ENCODE results near the gene MYO9A.
"Not testable (repeated sequence)": the region's sequence is repeated elsewhere in the genome, so short reads cannot be mapped to it uniquely, and the experiment has no call there.

Gene MYO9A

GRCh38 chr15:72140088-72140487, 22.1 kb upstream of the MYO9A start:
- DNase-seq, result no peak

- DNase-seq, result no peak
Observed at GRCh38 chr15:72139667-72140066, 21.7 kb upstream of the MYO9A start.

DNA sequence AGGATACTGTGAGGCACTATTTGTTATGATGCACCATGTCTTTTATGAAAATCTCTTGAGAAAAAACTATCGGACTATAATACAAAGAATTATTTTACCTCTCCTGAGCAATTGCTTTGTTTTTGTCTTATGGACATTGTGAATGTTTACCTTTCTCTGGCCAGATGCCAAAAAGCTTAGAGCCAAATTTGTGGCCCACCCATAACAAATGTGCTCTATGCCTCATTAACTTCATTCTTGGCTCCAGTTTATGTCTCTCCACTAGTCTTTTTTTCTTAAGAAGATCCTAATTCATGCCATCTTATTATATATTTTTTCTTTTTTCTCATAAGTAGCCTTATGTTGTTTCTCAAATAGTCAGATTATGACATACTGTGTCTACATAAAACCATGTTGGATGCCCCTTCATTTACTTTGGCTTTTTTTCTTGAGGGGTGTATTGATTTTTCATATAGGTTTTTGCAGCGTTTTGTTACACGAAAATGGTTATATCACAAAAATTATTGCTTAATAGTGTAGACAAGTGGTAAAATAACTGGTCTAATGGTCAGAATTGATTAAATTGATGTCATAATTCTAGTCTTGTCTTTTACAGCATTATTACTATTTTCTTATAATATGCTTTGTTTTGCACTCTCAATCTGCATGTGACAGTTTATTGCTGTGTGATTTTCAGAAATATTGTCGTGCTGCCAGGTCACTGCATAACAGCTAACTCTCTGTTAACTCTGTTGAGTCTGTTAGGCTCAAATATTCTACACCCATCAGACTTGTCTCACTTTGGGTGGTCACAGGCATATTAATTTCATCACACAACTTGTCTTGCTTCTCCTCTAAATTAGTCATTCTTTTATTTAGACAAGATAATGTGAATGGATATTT, 18.5 kb upstream of the MYO9A start:
- DNase-seq, result no peak

- DNase-seq, result no peak
Observed at GRCh38 chr15:72135719-72136118, 17.8 kb upstream of the MYO9A start.

DNA sequence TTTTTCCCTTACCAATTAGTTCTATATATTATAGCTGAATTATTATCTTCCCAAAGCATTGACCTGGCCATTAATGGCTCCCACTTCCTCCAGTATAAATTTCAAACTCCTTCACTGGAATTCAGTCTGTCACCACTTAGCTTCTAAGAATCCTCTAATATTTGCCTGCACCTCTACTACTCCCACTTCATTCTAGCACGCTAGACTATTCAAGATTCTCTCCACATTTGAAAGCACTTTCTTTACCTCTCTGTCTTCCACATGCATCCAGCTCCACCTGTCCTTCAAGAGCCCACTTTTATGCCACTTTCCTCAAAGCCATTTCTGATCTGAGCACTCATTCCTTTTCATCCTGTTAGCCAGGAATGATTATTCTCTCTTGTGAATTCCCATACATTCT, 15.3 kb upstream of the MYO9A start:
- no peak for DNase-seq

DNA sequence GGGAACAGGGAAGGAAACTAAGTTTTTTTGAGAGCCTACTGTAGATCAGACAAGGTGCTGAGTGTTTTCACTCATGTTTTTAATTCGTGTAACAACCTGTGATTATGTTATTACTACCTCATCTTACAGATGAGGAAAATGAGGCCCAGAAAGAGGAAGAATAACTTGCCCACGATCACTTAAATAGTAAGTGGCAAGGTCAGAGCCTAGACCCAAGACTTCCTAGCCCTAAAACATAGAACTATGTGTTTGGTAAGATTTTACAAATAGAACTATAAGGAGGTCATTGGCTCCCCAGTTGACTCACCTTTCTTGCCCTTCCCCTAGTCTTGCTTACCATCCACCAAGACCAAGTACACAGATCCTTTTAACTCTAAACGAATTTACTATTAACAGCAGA, 14.0 kb upstream of the MYO9A start:
- DNase-seq, result no peak

- no peak for DNase-seq
Observed at GRCh38 chr15:72130272-72130671, 12.3 kb upstream of the MYO9A start.

GRCh38 chr15:72128359-72128758, 10.4 kb upstream of the MYO9A start:
- DNase-seq, result no peak

DNA sequence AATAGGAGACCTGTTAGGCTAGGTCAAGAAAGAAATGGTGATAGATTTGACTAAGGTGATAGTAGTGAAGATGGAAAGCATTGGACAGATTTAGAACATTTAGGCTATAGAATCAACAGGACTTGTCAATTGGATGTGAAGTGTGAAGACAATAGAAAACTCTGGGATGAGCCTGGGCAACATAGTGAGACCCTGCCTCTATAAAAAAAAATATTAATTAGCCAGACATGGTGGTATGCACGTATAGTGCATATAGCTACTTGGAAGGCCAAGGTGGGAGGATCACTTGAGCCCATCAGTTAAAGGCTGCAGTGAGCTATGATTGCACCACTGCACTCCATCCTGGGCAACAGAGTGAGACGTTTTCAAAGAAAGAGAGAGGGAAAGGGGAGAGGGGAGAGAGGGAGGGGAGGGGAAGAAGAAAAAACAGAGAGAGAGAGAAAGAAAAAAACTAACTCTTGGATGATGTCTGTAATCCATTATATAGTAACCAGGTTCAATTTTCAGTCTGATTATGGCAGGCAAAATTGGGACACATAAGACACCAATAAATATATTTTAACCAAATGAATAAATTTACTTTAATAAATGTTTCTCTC, 9.9 kb upstream of the MYO9A start:
- DNase-seq, result no peak

DNA sequence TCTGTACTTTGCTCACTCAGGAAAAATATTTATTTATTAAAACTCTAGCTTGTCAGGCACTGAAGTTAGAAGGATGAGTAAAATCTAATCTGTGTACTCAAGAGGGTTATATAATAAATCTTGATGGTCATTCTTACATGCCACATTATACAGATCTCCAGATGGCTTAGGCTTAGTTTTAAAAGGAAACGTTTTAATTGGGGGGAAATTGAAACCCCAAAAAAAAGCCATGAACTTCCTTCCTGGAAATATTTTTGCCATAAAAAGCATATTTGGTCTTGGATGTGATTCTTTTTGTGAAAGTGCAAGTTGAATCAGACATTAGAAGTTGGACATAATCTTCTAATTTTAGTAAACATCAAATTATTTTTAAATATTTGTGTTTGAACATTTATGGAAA, 6.3 kb upstream of the MYO9A start:
- no peak for DNase-seq

GRCh38 chr15:72117486-72118016, 399 bp downstream of the MYO9A start:
- peak; percentile 79 for DNase-seq

DNA sequence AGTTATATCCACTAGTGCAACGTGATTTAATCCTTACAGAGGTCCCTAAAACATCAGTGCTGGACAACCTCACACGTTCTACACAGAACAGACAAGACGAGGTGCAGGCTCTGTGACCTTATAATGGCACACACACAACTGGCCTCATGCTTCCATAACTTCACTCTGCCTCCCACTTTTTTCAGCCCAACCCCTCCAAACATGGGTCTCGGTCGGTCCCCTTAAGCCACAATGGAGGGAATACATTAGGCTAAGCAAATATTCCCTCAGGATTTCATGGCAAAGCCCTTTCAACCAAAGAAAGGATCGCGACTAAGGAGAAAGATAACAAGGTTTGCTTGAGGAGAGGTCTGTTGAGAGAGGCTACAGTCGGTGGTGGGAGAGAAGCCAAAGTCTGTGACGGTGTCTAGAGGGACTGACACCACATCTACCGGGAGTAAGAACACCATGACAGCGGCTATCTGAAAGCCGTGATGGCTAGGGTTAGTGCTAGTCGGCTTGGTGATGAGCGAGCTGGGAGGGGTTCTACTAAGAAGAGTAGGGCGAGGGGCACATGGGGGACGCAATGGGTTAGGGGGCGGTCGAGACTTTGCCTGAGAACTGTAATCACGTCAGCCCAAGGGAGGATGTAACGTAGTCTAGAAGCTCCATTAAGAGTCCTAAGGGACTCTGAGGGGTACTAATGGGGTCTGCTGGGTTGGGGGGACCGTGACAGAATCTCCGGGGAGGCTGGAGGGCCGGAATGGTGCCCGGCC, 1.0 kb downstream of the MYO9A start:
- peak; percentile 6 for DNase-seq

DNA sequence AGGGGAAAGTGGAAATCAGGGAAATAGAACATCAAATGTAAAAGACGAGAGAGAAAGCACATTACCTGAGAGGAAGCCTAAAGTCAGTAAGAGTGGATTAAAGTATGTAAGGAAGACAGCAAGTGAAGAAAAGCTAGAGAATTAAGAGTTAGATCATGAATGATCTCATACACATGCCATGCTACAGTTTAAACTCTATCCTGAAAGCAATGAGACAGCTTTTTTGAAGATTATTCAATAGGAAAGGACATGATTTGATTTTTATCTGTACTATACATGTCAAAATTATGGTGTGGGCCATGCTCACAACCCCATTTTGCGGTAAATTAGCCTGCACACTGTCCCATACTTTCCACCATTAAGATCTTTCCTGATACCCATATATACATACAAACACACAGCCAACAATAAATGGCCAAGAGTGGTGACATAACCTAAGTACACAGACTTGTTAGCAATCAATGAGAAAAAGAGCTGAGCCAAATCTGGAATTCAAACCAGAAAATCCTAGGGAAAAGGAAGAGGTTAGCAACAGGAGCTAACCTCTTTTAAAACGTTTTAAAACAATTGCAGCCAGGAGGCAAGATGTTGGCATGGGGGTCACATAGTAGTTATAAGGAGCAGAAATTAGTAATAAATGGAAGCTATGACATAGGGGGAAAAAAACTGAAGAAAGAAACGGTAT, 4.5 kb downstream of the MYO9A start:
- DNase-seq, result no peak

- DNase-seq, result no peak
Observed at GRCh38 chr15:72112805-72113204, 5.1 kb downstream of the MYO9A start.

- DNase-seq, result no peak
Observed at GRCh38 chr15:72112116-72112515, 5.8 kb downstream of the MYO9A start.

DNA sequence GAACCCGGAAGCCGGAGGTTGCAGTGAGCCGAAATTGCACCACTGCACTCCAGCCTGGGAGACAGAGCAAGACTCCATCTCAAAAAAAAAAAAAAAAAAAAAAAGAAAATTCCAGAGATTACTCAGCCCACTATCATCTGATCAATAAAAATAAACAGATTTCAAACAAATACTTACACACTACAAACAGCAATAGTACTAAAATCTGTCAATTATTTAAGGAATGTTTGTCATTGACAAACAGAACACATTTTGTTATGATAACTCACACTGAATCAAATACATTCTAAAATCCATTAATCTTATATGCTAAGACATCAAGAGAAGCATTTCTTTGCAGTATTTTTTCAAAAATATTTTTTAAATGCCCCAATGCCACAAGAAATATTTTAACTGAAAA, 7.6 kb downstream of the MYO9A start:
- no peak for DNase-seq

DNA sequence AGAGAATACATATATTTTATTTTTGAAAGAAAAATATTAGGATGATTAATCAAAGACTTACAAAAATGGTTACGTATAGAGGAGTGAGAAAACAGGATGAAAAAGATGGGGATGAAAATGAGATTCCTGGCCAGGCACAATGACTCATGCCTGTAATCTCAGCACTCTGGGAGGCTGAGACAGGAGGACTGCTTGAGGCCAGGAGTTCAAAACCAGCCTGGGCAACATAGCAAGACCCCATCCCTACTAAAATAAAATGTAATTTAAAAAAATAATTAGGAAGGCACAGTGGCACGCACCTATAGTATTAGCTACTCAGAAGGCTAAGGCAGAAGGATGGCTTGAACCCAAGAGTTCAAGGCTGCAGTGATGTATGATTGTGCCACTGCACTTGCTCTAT, 11.9 kb downstream of the MYO9A start:
- DNase-seq, result no peak

DNA sequence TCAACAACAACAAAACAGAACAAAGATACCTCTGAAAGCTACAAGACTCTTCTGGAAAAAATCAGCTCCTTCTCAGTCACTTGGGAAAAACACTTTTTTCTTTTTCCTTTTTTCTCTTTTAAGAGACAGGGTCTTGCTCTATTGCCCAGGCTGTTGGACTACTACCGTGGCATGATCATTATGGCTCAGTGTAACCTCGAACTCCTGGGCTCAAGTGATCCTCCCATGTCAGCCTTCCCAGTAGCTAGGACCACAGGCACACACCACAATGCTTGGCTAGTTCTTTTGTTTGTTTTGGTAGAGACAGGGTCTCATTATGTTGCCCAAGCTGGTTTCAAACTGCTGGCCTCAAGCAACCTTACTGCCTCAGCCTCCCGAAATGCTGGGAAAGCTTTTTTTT, 12.8 kb downstream of the MYO9A start:
- DNase-seq, result no peak

DNA sequence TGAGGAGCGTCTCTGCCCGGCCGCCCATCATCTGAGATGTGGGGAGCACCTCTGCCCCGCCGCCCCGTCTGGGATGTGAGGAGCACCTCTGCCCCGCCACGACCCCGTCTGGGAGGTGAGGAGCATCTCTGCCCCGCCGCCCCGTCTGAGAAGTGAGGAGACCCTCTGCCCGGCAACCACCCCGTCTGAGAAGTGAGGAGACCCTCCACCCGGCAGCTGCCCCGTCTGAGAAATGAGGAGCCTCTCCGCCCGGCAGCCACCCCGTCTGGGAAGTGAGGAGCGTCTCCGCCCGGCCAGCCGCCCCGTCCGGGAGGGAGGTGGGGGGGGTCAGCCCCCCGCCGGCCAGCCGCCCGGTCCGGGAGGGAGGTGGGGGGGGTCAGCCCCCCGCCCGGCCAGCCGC, 17.4 kb downstream of the MYO9A start:
- not testable (repeated sequence) for DNase-seq

GRCh38 chr15:72099155-72099554, 18.8 kb downstream of the MYO9A start:
- DNase-seq, result no peak

DNA sequence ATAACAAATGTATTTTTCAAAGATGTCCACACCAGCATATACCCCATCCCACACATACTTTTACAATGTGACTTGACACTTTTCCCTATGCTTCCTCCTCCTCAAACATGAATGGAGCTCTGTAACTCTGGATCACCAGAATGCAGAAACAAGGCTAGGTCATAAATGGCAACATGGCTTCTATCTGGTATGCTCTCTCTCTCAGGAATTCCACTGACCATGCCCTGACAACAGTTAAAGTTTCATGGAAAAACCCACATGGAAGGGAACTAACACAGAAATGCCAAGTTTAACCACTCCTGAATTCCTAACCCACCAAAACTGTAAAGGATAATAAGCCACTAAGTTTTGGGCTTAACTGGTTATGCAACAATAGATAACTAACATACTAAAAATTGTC, 19.9 kb downstream of the MYO9A start:
- peak; percentile 25 for DNase-seq

GRCh38 chr15:72096796-72097195, 21.2 kb downstream of the MYO9A start:
- no peak for DNase-seq

DNA sequence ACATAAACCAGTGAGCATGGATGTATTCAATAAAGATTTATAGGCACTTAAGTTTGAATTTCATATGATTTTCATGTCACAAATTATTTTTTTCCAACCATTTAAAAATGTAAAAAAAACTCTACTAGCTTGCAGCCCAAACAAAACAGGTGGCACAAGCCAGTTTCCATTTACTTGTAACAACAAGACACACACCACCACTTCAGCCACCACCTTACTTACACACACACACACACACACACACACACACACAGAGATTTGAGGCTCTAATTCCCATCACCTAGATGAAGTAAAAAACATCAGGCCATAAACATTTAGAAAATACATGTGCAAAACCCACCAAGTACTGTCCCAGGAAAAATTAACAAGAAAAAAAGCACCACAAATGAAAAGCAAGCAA, 25.3 kb downstream of the MYO9A start:
- no peak for DNase-seq
